H9 (cell line): ENCODE results near the gene TMED10. TPM values are rescaled to one million over a fixed set of nuclear protein-coding genes. Genes with fewer than 3 reads are reported as not detected.

Experiments
- DNase-seq: peaks from one replicate; pipeline ENCODE4 v3.0.0-alpha.2; 2017
- H2AFZ ChIP-seq: one replicate; pipeline ENCODE4 v1.6.1; 2013; ENCODE audit warnings: mild to moderate bottlenecking, low read length, control low read depth, moderate library complexity
- H2AK5ac ChIP-seq: 2 replicates; pipeline ENCODE4 v1.6.1; 2013; ENCODE audit warnings: low read length, control low read depth, mixed read lengths; ENCODE audit not compliant: insufficient read length
- H2BK120ac ChIP-seq: one replicate; pipeline ENCODE4 v1.6.1; 2013; ENCODE audit warnings: low read depth, mild to moderate bottlenecking, low read length, control low read depth, inconsistent platforms; ENCODE audit not compliant: poor library complexity, severe bottlenecking
- H2BK12ac ChIP-seq: 2 replicates; pipeline ENCODE4 v1.6.1; 2013; ENCODE audit warnings: low read length, control low read depth, mixed read lengths, low read depth; ENCODE audit not compliant: insufficient read length
- H2BK15ac ChIP-seq: 2 replicates; pipeline ENCODE4 v1.6.1; 2013; ENCODE audit warnings: low read depth, low read length, control low read depth
- H2BK20ac ChIP-seq: one replicate; pipeline ENCODE4 v1.6.1; 2013; ENCODE audit warnings: low read depth, mild to moderate bottlenecking, low read length, control low read depth, inconsistent platforms; ENCODE audit not compliant: poor library complexity, severe bottlenecking
- H2BK5ac ChIP-seq: 2 replicates; pipeline ENCODE4 v1.6.1; 2013; ENCODE audit warnings: low read length, control low read depth, mixed read lengths; ENCODE audit not compliant: insufficient read length
- H3K14ac ChIP-seq: 2 replicates; pipeline ENCODE4 v1.6.1; 2013; ENCODE audit warnings: low read length, control low read depth; ENCODE audit not compliant: insufficient read depth
- H3K18ac ChIP-seq: 2 replicates; pipeline ENCODE4 v1.6.1; 2013; ENCODE audit warnings: low read depth, mild to moderate bottlenecking, mixed read lengths, low read length, control low read depth; ENCODE audit not compliant: insufficient read length
- H3K23ac ChIP-seq: 2 replicates; pipeline ENCODE4 v1.6.1; 2013; ENCODE audit warnings: low read length, control low read depth, mixed read lengths, low read depth; ENCODE audit not compliant: insufficient read length
- H3K23me2 ChIP-seq: 2 replicates; pipeline ENCODE4 v1.6.1; 2013; ENCODE audit warnings: low read depth, mild to moderate bottlenecking, mixed read lengths, low read length, control low read depth; ENCODE audit not compliant: insufficient read length, poor library complexity, severe bottlenecking
- H3K27ac ChIP-seq: 2 replicates; pipeline ENCODE4 v1.5.1; 2013; ENCODE audit warnings: low read length, control low read depth, mixed read lengths, low read depth; ENCODE audit not compliant: insufficient read length
- H3K27me3 ChIP-seq: 2 replicates; pipeline ENCODE4 v1.6.1; 2013; ENCODE audit warnings: low read length, control low read depth, inconsistent platforms; ENCODE audit not compliant: insufficient read depth
- H3K4ac ChIP-seq: 2 replicates; pipeline ENCODE4 v1.6.1; 2013; ENCODE audit warnings: low read depth, mild to moderate bottlenecking, control low read depth, inconsistent platforms, low read length, moderate library complexity
- H3K4me1 ChIP-seq: 2 replicates; pipeline ENCODE4 v1.6.1; 2013; ENCODE audit warnings: low read length, control low read depth, inconsistent platforms; ENCODE audit not compliant: insufficient read depth
- H3K4me2 ChIP-seq: 2 replicates; pipeline ENCODE4 v1.6.1; 2013; ENCODE audit warnings: low read length, control low read depth, mixed read lengths; ENCODE audit not compliant: insufficient read length, insufficient read depth
- H3K56ac ChIP-seq: 2 replicates; pipeline ENCODE4 v1.6.1; 2013; ENCODE audit warnings: low read depth, mild to moderate bottlenecking, mixed read lengths, low read length, control low read depth; ENCODE audit not compliant: insufficient read length
- H3K79me1 ChIP-seq: 2 replicates; pipeline ENCODE4 v1.6.1; 2013; ENCODE audit warnings: low read depth, mild to moderate bottlenecking, moderate library complexity, low read length, control low read depth, inconsistent platforms; ENCODE audit not compliant: insufficient read depth, poor library complexity, severe bottlenecking
- H3K79me2 ChIP-seq: 2 replicates; pipeline ENCODE4 v1.6.1; 2013; ENCODE audit warnings: low read length, control low read depth, inconsistent platforms; ENCODE audit not compliant: insufficient read depth
- H3K9ac ChIP-seq: 2 replicates; pipeline ENCODE4 v1.6.1; 2013; ENCODE audit warnings: low read length, control low read depth, mixed read lengths; ENCODE audit not compliant: insufficient read length; ENCODE audit errors: extremely low read depth
- H3K9me3 ChIP-seq: one replicate; pipeline ENCODE4 v1.6.1; 2013; ENCODE audit warnings: low read depth, low read length, inconsistent platforms; ENCODE audit not compliant: control insufficient read depth
- H3T11ph ChIP-seq: one replicate; pipeline ENCODE4 v1.6.1; 2013; ENCODE audit warnings: mild to moderate bottlenecking, low read length, control low read depth, inconsistent platforms
- H4K20me1 ChIP-seq: one replicate; pipeline ENCODE4 v1.6.1; 2013; ENCODE audit not compliant: control insufficient read depth, insufficient read length, insufficient read depth
- H4K5ac ChIP-seq: 2 replicates; pipeline ENCODE4 v1.6.1; 2013; ENCODE audit warnings: low read depth, mild to moderate bottlenecking, mixed read lengths, low read length, control low read depth; ENCODE audit not compliant: insufficient read length
- H4K8ac ChIP-seq: replicated peaks from 2 replicates; pipeline ENCODE4 v1.6.1; 2013; ENCODE audit warnings: low read length, control low read depth, mixed read lengths, low read depth; ENCODE audit not compliant: insufficient read length
- H4K91ac ChIP-seq: 2 replicates; pipeline ENCODE4 v1.6.1; 2013; ENCODE audit warnings: low read depth, mild to moderate bottlenecking, moderate library complexity, mixed read lengths, low read length, control low read depth; ENCODE audit not compliant: insufficient read length
- H3K27ac Mint-ChIP-seq, 3 experiments: 2 replicates in 2 of 3; 3 replicates in 1 of 3; pipeline ENCODE4 v1.8.0; 2020 to 2021; ENCODE audit warnings: mixed read lengths in 3 of 3, mild to moderate bottlenecking in 1 of 3, moderate library complexity in 1 of 3
- H3K27me3 Mint-ChIP-seq: 2 replicates; pipeline ENCODE4 v1.8.0; 2021; ENCODE audit warnings: low read depth, mild to moderate bottlenecking, moderate library complexity, mixed read lengths
- H3K36me3 Mint-ChIP-seq, 3 experiments: 2 replicates in 2 of 3; 3 replicates in 1 of 3; pipeline ENCODE4 v1.8.0; 2020 to 2021; ENCODE audit warnings: low read depth in 3 of 3, mixed read lengths in 3 of 3; ENCODE audit not compliant: insufficient read depth in 1 of 3
- H3K4me1 Mint-ChIP-seq, 2 experiments: 2 replicates each; pipeline ENCODE4 v1.8.0; 2020; ENCODE audit warnings: mixed read lengths in 2 of 2
- H3K4me3 Mint-ChIP-seq, 2 experiments: 2 replicates in 1 of 2; 3 replicates in 1 of 2; pipeline ENCODE4 v1.8.0; 2020 to 2021; ENCODE audit warnings: mild to moderate bottlenecking in 2 of 2, mixed read lengths in 2 of 2, moderate library complexity in 1 of 2
- H3K9me3 Mint-ChIP-seq, 2 experiments: 2 replicates in 1 of 2; 3 replicates in 1 of 2; pipeline ENCODE4 v1.8.0; 2020; ENCODE audit warnings: mild to moderate bottlenecking in 2 of 2, mixed read lengths in 2 of 2, moderate library complexity in 1 of 2
- WGBS: extraction: QIAGEN DNeasy Blood & Tissue Kit; methylation state at CpG from one replicate; pipeline ENCODE4 v1.1.7; 2013; ENCODE audit warnings: missing lambda C conversion rate, low lambda C conversion rate, mixed read lengths; ENCODE audit not compliant: insufficient read length; ENCODE audit errors: extremely low coverage; 5-methylcytosine and 5-hydroxymethylcytosine counted together
- total RNA-seq: library from RNA; stranded (reverse); gene quantifications from 2 replicates; pipeline ENCODE4 v1.2.1, GENCODE V29; 2021
- TF ChIP-seq, protein P1 (sequence below): fragments of 200-600 bp; sonication (generic); conservative IDR thresholded peaks from 3 replicates; pipeline ENCODE4 v1.8.0; 2021; ENCODE audit warnings: antibody characterized with exemption, mild to moderate bottlenecking

Gene TMED10
- total RNA-seq, 1 experiment from 2014 or later = 176 TPM

DNA sequence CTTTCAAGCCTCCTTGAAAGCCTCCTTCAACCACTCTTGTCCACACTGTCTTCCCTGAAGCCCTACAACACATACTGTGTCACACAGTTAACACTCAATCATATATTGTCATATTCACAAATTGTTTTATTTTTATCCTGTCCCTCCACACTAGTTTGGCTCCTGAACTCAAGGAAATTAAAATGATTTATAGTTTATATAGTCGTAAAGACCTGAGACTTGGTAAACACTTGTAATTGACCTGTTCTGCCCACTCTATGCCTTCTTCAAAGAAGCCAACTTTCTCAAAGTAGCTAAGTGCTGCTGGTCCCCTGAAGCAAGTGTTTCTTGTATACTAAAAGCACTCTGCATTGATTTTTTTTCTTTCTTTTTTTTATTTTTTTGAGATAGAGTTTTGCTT is 33.9 kb downstream of the TMED10 start:
- no CpG with 5 or more reads among the region's 1 CpG for WGBS
- H3K79me2 ChIP-seq = no peaks in the 10 kb centered on the region
- no peaks in the 10 kb centered on the region for H3K79me1 ChIP-seq
- no peaks in the 10 kb centered on the region for H4K20me1 ChIP-seq
- H3T11ph ChIP-seq = no peak overlapping the region
- Mint-ChIP-seq H3K4me1 (peaks cover 2 to 4% of the 10 kb centered on the region in 2 experiments; a peak in 2 of 4 replicates), H3K27ac (peak overlapping the region in 2 of 3 experiments; percentile 15 to 60; a peak in 3 of 7 replicates), H3K9me3 (no peaks in the 10 kb centered on the region; a peak in 1 of 5 replicates), H3K36me3 (peaks cover 8 to 29% (median 29%) of the 10 kb centered on the region in 3 experiments; a peak in 6 of 7 replicates), H3K4me3 (no peak overlapping the region), H3K27me3 (no peaks in the 10 kb centered on the region)
- no peak overlapping the region for H2AFZ ChIP-seq
- no peak overlapping the region for H4K91ac ChIP-seq
- no peak overlapping the region for H3K27ac ChIP-seq
- H4K8ac ChIP-seq = no peak overlapping the region
- no peak overlapping the region for H2AK5ac ChIP-seq
- TF ChIP-seq, protein P1, sequence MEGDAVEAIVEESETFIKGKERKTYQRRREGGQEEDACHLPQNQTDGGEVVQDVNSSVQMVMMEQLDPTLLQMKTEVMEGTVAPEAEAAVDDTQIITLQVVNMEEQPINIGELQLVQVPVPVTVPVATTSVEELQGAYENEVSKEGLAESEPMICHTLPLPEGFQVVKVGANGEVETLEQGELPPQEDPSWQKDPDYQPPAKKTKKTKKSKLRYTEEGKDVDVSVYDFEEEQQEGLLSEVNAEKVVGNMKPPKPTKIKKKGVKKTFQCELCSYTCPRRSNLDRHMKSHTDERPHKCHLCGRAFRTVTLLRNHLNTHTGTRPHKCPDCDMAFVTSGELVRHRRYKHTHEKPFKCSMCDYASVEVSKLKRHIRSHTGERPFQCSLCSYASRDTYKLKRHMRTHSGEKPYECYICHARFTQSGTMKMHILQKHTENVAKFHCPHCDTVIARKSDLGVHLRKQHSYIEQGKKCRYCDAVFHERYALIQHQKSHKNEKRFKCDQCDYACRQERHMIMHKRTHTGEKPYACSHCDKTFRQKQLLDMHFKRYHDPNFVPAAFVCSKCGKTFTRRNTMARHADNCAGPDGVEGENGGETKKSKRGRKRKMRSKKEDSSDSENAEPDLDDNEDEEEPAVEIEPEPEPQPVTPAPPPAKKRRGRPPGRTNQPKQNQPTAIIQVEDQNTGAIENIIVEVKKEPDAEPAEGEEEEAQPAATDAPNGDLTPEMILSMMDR = no peak
- no peaks in the 10 kb centered on the region for H3K23me2 ChIP-seq
- no peaks in the 10 kb centered on the region for H3K27me3 ChIP-seq
- no peak for DNase-seq
- no peak overlapping the region for H3K4me2 ChIP-seq
- H3K4ac ChIP-seq = no peak overlapping the region
- H2BK5ac ChIP-seq = no peak overlapping the region
- H3K9ac ChIP-seq = no peak overlapping the region
- H2BK12ac ChIP-seq = no peak overlapping the region
- H3K18ac ChIP-seq = no peak overlapping the region
- H2BK15ac ChIP-seq = no peak overlapping the region
- no peaks in the 10 kb centered on the region for H3K4me1 ChIP-seq
- no peak overlapping the region for H3K14ac ChIP-seq
- no peak overlapping the region for H3K56ac ChIP-seq
- no peak overlapping the region for H4K5ac ChIP-seq
- H3K23ac ChIP-seq = no peak overlapping the region
- H2BK120ac ChIP-seq = no peak overlapping the region
- no peak overlapping the region for H2BK20ac ChIP-seq
- no peaks in the 10 kb centered on the region for H3K9me3 ChIP-seq
